ENCODE measurements around the gene CYTH3. TPM values are rescaled to one million over a fixed set of nuclear protein-coding genes. Genes with fewer than 3 reads are reported as not detected.

The CYTH3 gene
- total RNA-seq, 1 experiment from 2014 or later: 29.1 TPM

DNA sequence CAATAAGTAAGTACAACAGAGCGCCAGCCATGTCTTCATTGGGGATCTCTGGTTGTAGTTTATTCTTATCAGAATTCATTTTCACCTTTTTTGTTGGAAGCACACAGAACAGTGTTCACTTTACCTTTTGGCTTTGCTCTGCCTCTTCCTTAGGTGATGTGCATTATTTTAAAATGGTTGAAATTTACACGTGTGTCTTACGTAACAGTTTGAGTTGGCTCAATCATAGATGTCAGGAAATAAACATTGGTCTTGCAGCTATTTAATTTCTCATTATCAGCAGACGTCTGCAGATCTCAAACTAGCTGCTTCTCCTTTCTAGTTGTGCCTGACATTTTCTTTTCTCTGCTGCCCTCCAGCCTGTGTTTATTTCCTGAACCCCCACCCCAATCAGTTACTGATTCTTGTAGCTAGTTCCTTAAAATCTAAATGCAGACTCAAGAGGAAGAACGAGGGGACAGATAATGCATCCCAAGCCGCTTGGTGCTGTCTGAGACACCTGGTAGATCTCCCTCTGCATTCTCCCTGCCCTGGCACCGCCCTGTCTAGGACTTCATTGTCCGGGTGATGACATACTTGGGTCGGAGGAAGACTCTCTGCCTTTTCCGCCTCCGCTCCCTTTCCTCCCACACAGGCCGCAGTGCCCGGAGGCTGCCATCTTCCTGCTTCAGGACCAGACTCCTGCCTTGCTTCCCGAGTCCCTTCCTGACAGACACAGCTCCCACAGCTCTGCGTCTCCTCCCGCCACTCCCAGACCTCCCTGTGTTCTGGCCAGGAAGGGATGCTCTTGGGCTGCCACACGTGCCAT, 133.0 kb downstream of the CYTH3 start:
- no TSS peak for BruUV-seq (replicated peaks)
- ChIA-PET POLR2A (no interaction called here), CTCF (no interaction called here)
- DNase-seq: no peak
- Mint-ChIP-seq H3K4me3 (ENCODE audit: unreplicated experiment) (no peak overlapping the region), H3K4me1 (ENCODE audit: low read depth, unreplicated experiment) (no peaks in the 10 kb centered on the region), H3K27me3 (ENCODE audit: insufficient read depth, unreplicated experiment) (no peaks in the 10 kb centered on the region), H3K36me3 (ENCODE audit: insufficient read depth, unreplicated experiment) (peaks cover 43% of the 10 kb centered on the region), H3K9me3 (ENCODE audit: unreplicated experiment) (no peaks in the 10 kb centered on the region), H3K27ac (ENCODE audit: unreplicated experiment) (no peak overlapping the region)
- TF ChIP-seq, protein P1, sequence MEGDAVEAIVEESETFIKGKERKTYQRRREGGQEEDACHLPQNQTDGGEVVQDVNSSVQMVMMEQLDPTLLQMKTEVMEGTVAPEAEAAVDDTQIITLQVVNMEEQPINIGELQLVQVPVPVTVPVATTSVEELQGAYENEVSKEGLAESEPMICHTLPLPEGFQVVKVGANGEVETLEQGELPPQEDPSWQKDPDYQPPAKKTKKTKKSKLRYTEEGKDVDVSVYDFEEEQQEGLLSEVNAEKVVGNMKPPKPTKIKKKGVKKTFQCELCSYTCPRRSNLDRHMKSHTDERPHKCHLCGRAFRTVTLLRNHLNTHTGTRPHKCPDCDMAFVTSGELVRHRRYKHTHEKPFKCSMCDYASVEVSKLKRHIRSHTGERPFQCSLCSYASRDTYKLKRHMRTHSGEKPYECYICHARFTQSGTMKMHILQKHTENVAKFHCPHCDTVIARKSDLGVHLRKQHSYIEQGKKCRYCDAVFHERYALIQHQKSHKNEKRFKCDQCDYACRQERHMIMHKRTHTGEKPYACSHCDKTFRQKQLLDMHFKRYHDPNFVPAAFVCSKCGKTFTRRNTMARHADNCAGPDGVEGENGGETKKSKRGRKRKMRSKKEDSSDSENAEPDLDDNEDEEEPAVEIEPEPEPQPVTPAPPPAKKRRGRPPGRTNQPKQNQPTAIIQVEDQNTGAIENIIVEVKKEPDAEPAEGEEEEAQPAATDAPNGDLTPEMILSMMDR (IDR thresholded peaks at IDR 0.05; ENCODE audit: insufficient read depth in 1 of 2, low read depth in 1 of 2, low read length in 1 of 2, severe bottlenecking in 1 of 2, unreplicated experiment in 1 of 2): no peak
- Histone ChIP-seq H3K4me3 (ENCODE audit: low read depth, low read length) (no peak overlapping the region), H3K4me1 (no peaks in the 10 kb centered on the region), H3K9me3 (no peaks in the 10 kb centered on the region), H3K27me3 (replicated peaks; ENCODE audit: control insufficient read depth, insufficient read depth, low read length) (no peaks in the 10 kb centered on the region), H3K36me3 (ENCODE audit: control insufficient read depth, insufficient read depth, low read length) (peaks cover 3% of the 10 kb centered on the region; the same call in 1 of the 2 replicates)
- intact Hi-C loops (cut with micrococcal nuclease; ENCODE audit: unreplicated experiment): no loop called here

DNA sequence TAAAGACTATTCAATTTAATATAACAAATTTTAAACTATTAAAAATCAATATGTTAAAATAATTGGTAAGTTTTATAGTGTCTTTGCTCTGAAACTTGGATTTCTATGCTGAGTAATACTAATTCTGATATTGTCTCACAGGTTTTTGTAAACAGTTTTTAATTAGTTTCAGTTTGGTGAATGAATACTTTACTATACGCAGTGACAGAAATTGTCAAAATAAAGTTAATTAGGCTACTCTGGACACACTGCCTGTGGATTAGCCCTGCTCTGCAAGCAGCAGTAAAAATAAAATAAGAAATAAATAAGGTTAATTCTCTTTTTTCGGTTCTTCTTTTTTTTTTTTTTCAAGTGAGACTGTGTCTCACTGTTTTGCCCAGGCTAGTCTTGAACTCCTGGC, 135.9 kb downstream of the CYTH3 start:
- POLR2A ChIA-PET: no interaction called here
- DNase-seq: no peak
- H3K4me1 ChIP-seq: no peaks in the 10 kb centered on the region
- CTCF ChIA-PET: no interaction called here
- no peaks in the 10 kb centered on the region for H3K27me3 ChIP-seq (replicated peaks; ENCODE audit: control insufficient read depth, insufficient read depth, low read length)
- BruUV-seq (replicated peaks): no TSS peak
- Mint-ChIP-seq H3K4me1 (ENCODE audit: low read depth, unreplicated experiment) (no peaks in the 10 kb centered on the region), H3K9me3 (ENCODE audit: unreplicated experiment) (no peaks in the 10 kb centered on the region), H3K27me3 (ENCODE audit: insufficient read depth, unreplicated experiment) (no peaks in the 10 kb centered on the region), H3K36me3 (ENCODE audit: insufficient read depth, unreplicated experiment) (peaks cover 39% of the 10 kb centered on the region), H3K4me3 (ENCODE audit: unreplicated experiment) (no peak overlapping the region), H3K27ac (ENCODE audit: unreplicated experiment) (no peak overlapping the region)
- intact Hi-C loops (cut with micrococcal nuclease; ENCODE audit: unreplicated experiment): no loop called here
- TF ChIP-seq, protein P1 (IDR thresholded peaks at IDR 0.05; ENCODE audit: insufficient read depth in 1 of 2, low read depth in 1 of 2, low read length in 1 of 2, severe bottlenecking in 1 of 2, unreplicated experiment in 1 of 2): no peak
- 0 out of 2 replicates have a peak, but pooled peaks cover 2% of the 10 kb centered on the region for H3K9me3 ChIP-seq
- H3K36me3 ChIP-seq (ENCODE audit: control insufficient read depth, insufficient read depth, low read length): peaks cover 2% of the 10 kb centered on the region; the same call in 1 of the 2 replicates
- no peak overlapping the region for H3K4me3 ChIP-seq (ENCODE audit: low read depth, low read length)

DNA sequence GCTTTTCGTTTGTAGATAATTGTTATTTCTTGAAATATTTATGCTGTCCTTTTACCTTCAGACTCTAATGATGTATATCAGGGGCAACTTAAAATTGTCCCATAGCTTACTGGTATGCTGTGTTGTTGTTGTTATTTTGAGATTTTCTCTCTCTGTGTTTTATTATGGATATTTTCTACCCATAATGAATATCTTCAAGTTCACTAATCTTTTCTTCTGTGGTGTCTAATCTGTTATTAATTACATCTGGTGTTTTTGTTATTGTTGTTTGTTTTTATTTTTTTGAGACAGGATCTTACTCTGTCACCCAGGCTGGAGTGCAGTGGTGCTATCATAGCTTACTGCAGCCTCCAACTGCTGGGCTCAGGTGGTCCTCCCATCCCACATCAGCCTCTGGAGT, 139.2 kb downstream of the CYTH3 start:
- intact Hi-C loops (cut with micrococcal nuclease; ENCODE audit: unreplicated experiment): no loop called here
- H3K27ac Mint-ChIP-seq (ENCODE audit: unreplicated experiment): no peak overlapping the region
- TF ChIP-seq, protein P1 (IDR thresholded peaks at IDR 0.05; ENCODE audit: insufficient read depth in 1 of 2, low read depth in 1 of 2, low read length in 1 of 2, severe bottlenecking in 1 of 2, unreplicated experiment in 1 of 2): no peak
- CTCF ChIA-PET: no interaction called here
- no TSS peak for BruUV-seq (replicated peaks)
- H3K27me3 Mint-ChIP-seq (ENCODE audit: insufficient read depth, unreplicated experiment): no peaks in the 10 kb centered on the region
- Histone ChIP-seq H3K27me3 (replicated peaks; ENCODE audit: control insufficient read depth, insufficient read depth, low read length) (no peaks in the 10 kb centered on the region), H3K36me3 (ENCODE audit: control insufficient read depth, insufficient read depth, low read length) (no peaks in the 10 kb centered on the region), H3K9me3 (0 out of 2 replicates have a peak, but pooled peaks cover 2% of the 10 kb centered on the region), H3K4me3 (ENCODE audit: low read depth, low read length) (no peak overlapping the region), H3K4me1 (no peaks in the 10 kb centered on the region)
- H3K4me1 Mint-ChIP-seq (ENCODE audit: low read depth, unreplicated experiment): no peaks in the 10 kb centered on the region
- DNase-seq: no peak
- POLR2A ChIA-PET: interaction anchor here (0.6 kb wide), 1 partner anchor 27 kb away, joined by 3 read pairs; no protein-coding TSS in a partner anchor
- no peak overlapping the region for H3K4me3 Mint-ChIP-seq (ENCODE audit: unreplicated experiment)
- H3K9me3 Mint-ChIP-seq (ENCODE audit: unreplicated experiment): no peaks in the 10 kb centered on the region
- H3K36me3 Mint-ChIP-seq (ENCODE audit: insufficient read depth, unreplicated experiment): peaks cover 41% of the 10 kb centered on the region
